GM18517 (cell line): Measurements from ENCODE around the gene ARPC4.
"Not testable (repeated sequence)": the region's sequence is repeated elsewhere in the genome, so short reads cannot be mapped to it uniquely, and the experiment has no call there.

Experiments used
- ATAC-seq: cut with Tn5 transposase; IDR thresholded peaks from one replicate; pipeline ENCODE4 v1.9.1; 2021; ENCODE audit warnings: mild to moderate bottlenecking, moderate library complexity; ENCODE audit not compliant: unreplicated experiment

ARPC4 gene

GRCh38 chr3:9769426-9770275 lies 23.2 kb upstream of the ARPC4 start, which contains the start of gene CAMK1:
CAMK1 (minus strand) TSS chr3:9769947; CDS start chr3:9767749, 2,198 bp downstream.
- ATAC-seq: no peak

GRCh38 chr3:9770276-9770812 lies 22.5 kb upstream of the ARPC4 start:
- no peak for ATAC-seq

GRCh38 chr3:9771007-9771406 lies 21.9 kb upstream of the ARPC4 start:
- not testable (repeated sequence) for ATAC-seq

- no peak for ATAC-seq
Observed at GRCh38 chr3:9776896-9777693, 15.8 kb upstream of the ARPC4 start.

GRCh38 chr3:9777694-9778021 lies 15.2 kb upstream of the ARPC4 start:
- ATAC-seq: no peak

- ATAC-seq: no peak
Observed at GRCh38 chr3:9778143-9779074, 14.5 kb upstream of the ARPC4 start.

GRCh38 chr3:9779075-9779593 lies 13.7 kb upstream of the ARPC4 start:
- ATAC-seq: no peak

GRCh38 chr3:9779721-9780457 lies 13.0 kb upstream of the ARPC4 start:
- no peak for ATAC-seq

- no peak for ATAC-seq
Observed at GRCh38 chr3:9780458-9780812, 12.4 kb upstream of the ARPC4 start.

GRCh38 chr3:9780910-9781309 lies 12.0 kb upstream of the ARPC4 start:
- no peak for ATAC-seq

- ATAC-seq: no peak
Observed at GRCh38 chr3:9781551-9781950, 11.3 kb upstream of the ARPC4 start.

GRCh38 chr3:9781978-9782603 lies 10.8 kb upstream of the ARPC4 start:
- no peak for ATAC-seq

- no peak for ATAC-seq
Observed at GRCh38 chr3:9782770-9783169, 10.1 kb upstream of the ARPC4 start.

GRCh38 chr3:9783954-9784353 lies 8.9 kb upstream of the ARPC4 start:
- no peak for ATAC-seq

- ATAC-seq: no peak
Observed at GRCh38 chr3:9784965-9785364, 7.9 kb upstream of the ARPC4 start.

GRCh38 chr3:9785602-9786001 lies 7.3 kb upstream of the ARPC4 start:
- ATAC-seq: no peak

GRCh38 chr3:9786209-9786739 lies 6.6 kb upstream of the ARPC4 start:
- no peak for ATAC-seq

- no peak for ATAC-seq
Observed at GRCh38 chr3:9786825-9787669, 5.8 kb upstream of the ARPC4 start.
